GM18861 (cell line): ENCODE measurements around the gene GASK1B.

Experiments
- ATAC-seq: cut with Tn5 transposase; IDR thresholded peaks from one replicate; pipeline ENCODE4 v1.9.1; 2021; ENCODE audit not compliant: unreplicated experiment

Gene GASK1B

DNA sequence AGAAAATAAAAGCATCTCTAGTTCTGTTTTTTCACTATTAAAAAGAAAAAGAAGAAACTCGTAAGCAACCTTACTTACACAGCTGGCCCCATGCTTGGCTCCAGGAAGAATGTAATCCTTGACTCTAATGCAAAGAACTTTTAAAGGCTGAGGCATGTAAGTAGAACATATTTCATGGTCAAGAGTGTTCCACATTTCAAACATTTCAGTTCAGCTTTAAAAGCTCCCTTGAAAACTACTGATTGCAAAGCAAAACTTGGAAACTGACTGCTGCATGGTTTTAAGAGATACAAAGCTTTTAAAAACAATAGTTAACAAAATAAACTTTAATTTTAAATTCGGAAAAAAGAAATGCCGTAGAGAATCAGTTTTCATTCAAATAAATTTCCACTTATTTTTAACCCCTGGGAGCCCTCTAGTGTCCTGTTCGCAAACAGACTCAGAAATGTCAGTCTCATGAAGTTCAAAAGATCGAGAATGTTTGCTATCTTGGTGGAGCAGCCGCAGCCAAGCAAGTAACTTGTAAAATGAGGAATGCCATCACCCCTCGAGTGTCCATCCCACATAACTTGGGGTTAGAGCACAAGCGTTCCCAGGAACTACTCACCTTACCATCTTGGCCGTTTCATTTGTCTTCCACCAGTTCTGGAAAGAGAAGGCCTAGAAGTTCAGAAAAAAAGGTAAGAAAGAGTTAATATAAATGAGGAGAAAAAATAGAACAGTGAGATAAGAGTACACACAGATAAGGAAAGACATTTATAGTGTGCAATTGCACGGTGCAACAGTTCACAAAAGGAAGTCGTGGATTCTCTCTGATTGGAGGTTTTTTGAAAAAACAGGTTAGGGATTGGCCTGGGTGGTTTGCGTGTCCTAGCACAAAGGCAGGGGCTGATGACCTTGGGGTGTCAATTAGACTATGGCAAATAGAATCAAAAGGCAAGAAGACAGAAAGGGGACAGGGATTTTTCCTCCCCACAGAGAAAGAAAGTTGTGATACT lies at the start of gene GASK1B:
TSS of gene GASK1B (minus strand) at position 765 of the 998 bp plus-strand sequence. CDS start 1,650 bp downstream, outside the sequence.
- ATAC-seq = peak; percentile 48

DNA sequence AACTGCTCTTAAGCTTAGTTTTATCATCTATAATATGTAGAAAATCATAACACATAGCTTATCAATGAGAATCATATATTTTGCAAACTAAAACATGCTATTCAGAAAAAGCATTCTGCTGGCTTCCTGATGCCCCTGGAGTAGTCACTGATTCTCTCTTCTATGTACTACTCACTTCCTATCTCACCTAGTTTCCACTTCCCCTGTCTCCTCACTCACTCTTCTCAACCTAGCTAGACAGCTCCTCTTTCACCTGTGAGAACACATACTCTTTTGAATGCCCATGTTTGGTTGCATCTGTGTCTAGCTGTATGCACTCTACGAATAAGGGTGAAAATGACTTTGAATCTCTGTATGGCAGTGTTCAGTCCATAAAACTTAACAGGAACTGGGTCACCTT lies 46.8 kb upstream of the GASK1B start:
- ATAC-seq = no peak

DNA sequence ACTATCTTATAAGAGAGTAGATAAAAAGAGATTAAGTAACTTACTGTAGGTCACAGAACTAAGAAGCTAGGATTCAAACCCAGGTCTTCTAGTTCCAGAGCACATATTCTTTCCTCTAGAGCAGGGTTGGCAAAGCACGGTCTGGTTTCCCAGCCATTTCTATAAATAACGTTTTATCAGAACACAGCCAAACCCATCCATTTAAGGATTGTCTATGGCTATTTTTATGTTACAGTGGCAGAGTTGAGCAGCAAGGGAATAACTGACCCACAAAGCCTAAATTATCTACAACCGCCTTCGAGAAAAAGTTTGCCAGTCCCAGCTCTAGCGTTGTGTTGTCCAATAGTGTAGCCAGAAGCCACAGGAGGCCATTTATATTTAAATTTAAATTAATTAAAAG lies 44.9 kb upstream of the GASK1B start:
- no peak for ATAC-seq

DNA sequence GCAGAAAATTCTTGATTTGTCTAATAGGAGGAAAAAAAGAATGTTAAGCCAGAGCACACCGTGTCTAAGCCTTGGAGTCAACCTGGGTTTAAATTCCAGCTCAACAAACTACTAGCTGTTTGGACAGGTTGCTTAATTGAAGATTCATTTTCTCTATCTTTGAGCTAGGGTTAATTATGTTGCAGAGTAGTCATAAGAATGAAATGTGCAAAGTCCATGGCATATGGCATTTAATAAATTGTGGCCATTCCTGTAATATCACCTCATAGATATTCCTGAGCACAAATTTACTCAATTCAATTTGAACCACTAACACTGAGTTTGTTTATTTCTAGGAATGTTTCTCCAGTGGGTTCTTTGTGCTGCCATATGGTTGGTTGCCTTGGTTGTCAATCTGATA lies 42.0 kb upstream of the GASK1B start:
- no peak for ATAC-seq

DNA sequence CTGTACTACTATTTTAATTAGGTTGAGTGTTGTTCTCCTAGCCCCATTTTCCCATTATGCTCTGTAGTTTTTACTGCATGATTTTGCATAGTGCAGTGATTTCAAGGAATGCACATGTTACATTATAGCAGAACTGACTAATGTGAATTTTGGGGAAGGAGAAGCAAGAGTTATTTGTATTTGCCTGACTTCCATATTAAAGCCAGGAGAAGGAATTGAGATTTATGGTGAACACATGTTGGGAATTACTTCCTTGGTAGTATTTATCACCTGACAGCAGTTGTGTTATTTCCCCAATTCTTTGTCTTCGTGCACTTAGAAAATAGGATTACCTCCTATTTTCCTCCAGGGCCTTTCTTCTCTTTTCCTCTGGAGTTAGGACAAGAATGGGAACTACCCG lies 40.6 kb upstream of the GASK1B start:
- no peak for ATAC-seq

DNA sequence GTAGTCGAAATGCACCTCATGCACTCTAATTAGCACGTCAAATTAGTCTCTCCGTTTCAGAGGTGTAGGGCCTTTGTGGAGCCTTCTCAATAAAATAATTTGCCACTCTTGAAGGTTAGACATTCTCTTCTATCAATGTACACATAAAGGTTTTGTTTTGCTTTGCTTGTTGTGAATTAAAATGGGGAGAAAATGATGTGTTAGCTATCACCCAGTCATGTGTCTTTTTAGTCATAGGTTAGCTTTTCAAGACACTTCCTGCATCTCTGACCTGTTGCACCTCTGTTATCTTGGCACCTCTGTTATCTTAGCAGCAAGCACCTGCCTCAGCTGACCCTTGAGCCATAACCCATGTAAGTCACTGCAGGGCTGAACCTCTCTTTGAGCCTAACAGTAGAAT lies 38.4 kb upstream of the GASK1B start:
- no peak for ATAC-seq

DNA sequence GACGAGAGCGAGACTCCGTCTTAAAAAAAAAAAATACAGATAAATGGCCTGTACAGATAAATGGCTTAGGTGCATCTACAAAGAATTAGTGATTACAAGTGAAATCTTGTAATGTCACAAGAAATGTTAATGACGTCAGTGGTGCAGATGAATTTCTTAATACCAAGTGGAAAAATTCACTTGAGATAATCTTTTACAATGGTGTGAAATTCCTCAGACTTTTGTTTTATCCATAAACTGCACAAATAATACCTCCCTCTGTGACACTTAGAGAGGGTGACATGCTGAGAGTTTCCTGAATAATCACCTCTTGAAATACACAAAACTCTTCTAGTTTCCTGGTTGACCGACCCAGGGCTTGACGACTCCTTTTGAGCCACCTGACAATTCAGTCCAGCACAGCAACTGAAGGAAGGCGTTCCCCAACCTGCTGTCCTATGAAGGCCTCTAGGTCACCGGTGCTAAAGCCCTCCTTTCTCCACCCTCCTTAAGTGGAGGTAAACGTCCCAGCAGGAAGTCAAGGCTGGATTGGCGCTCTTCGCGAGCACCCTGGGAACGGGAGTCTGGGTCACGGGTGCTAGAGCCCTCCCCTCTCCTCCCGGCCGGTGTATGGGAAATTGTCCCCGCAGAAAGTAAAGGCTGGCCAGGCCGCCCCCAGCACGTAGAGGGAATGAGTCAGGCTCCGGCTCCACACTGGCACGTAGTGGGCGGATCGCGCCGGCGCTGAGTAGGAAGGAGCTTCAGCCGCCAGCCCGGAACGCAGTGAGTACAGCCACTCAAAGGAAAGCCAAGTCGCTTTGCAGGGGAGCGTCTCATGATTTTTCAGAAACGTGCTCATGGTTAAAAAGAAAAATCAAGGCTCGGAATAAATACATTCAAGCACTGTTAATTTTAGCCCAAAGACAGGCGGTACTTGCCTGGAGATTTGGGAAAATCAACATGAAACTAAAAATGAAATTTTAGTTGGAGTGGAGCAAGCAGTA lies 37.3 kb upstream of the GASK1B start, which contains the start of gene TMEM144:
TSS of gene TMEM144 (plus strand) at position 662 of the 983 bp plus-strand sequence. CDS start 2,182 bp downstream, outside the sequence.
- peak; percentile 78 for ATAC-seq

DNA sequence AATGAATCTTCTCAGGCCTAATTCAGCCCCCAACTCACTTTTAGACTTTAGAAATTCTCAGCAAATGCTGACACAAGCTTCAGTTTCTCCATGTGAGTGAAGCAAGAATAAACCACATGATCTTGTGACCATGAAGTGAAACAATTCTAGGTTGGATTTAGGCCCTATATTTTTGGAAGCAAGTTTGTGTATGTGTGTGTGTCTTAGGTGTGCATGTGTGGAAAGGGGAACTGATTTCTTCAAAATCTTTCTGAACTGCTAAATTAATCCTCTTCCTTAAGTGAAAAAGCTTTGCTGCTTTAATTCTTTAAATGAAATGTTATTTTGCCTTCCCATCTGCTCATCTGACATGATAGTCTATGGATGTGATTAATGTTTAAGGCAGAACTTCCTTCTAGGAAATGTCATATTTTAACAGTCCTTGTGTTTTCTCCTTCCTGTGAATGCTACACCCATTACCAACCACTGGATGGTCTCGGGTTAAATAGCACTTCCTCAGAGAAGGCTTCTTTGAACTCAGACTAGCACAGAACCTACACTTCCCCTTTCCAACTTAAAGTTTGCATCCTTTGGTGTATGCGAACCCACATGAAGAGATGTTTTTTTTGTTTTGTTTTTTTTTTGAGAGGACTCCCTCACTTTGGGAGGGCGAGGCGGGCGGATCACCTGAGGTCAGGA lies 36.3 kb upstream of the GASK1B start:
- no peak for ATAC-seq

DNA sequence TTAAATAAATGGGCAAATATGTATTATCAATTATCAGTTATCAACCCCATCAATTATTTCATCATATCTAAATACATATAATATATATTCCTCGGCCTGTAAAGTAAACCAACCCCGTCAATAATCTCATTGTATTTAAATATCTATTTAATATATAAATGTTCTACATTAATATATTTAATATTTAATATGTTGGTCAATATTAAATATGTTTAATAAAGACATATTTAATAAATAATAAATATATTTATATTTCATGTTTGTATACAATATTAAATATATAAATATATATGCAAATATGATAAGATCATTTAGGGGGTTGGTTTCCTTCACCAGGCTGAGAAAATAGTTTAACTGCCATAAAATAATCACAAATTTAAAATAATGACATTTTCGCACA lies 31.1 kb upstream of the GASK1B start:
- no peak for ATAC-seq

DNA sequence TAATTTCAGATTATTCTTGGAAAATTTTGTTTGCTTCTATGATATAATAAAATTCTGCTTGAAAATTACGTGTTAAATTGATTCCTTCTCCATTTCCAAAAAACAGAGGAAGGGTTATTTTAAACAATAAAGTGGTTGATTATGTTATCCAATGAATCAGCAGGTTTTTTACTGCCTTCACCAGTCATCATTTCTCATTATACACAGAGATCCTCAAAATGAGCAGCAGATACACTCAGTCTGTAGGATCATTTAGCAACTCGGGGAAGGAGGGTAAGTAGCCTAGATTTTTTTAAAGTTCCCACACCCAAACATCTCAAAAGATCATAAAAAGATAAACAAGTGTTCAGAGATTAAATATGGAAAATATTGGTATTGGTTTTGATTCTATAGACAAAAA lies 30.6 kb upstream of the GASK1B start:
- ATAC-seq = no peak

DNA sequence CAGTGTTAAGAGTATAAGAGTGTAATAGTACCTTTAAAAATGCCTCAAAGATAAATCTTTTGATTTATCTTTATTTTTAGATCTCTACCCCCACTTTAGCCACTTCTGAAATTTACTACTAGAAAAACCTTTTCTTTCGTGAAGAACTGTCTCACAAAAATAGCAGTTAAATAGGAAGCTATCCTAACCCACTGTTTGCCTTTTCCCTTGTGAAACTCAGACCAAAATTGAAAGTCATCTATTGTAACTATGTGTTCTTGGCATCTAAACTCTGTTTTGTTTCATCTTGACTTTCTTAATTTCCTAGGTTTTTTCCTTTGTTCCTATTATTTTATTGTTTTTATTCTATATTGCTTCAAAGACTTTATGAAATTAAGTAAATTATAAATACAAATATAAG lies 29.7 kb upstream of the GASK1B start:
- ATAC-seq = no peak

DNA sequence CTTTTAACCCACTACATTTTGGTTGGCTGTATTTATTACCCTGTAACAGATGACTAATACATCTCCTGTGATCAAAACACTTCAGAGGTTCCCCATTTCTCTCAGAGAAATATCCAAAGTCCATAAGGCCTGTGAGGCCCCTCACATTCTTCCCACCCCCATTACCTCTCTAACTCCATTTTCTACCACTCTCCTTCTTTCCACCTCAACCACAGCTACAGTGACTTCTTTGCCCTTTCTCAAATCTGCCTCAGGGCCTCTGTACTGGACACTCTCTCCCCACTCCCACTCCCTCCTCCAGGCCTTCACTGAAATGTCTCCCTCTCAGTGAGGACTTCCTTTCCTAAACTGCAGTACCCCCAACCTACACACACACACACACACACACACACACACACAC lies 29.1 kb upstream of the GASK1B start:
- no peak for ATAC-seq

DNA sequence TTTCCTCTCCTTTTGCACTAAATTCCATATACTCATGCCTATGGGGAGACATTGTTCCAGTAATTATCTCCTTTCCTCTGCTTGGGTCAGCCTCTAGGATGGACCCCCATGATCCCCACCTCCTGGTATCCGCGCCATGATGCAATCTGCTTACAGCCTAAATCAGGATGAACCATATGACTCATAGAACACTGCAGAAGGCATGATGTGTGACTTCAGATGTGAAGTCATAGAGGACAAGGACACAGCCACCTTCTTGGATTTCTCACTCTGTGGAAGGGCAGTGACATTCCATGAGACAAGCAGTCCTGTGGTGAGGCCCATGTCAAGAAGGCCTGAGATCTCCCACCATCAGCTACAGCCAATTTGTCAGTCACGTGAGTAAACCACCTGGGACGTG lies 28.5 kb upstream of the GASK1B start:
- no peak for ATAC-seq

DNA sequence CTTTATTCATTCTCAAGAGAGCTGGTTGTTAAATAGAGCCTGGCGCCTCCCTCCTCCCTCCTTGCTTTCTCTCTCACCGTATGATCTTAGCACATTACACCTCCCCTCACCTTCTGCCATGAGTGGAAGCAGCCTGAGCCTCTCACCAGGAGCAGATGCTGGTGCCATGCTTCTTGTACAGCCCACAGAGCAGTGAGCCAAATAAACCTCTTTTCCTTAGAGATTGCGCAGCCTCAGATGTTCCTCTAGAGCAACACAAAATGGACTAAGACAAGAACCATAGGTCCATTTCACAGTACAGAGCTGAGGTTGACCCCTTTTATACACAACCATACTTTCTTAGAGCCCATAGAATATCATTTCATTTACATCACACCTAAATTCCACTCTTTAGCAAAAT lies 27.4 kb upstream of the GASK1B start:
- no peak for ATAC-seq

DNA sequence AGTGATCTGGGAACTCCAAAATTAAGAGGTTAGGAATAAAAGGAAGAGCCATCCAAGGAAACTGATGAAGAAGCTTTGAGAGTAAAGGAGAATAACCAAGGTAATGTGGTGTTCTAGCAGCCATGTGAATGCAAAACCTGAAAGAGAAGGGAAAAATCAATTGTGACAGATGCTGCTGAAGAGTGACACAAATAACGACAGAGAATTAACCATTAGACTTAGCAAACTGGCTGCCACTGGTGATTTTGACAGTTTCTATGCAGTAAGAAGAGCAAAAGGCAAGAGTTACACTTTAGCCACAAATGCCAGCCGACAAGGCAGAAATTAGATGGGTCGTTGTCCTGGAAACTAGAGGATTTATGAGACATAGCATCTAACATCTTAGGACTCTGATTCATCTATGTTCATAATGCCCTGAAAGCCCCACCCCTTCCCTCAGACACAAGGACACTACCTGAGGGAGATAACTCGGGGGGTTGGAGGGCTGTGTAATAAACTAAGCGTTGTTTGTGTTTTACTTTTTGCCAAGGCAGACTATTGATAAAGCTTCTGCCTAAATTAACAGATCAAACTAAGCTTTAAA lies 24.5 kb upstream of the GASK1B start:
- no peak for ATAC-seq

DNA sequence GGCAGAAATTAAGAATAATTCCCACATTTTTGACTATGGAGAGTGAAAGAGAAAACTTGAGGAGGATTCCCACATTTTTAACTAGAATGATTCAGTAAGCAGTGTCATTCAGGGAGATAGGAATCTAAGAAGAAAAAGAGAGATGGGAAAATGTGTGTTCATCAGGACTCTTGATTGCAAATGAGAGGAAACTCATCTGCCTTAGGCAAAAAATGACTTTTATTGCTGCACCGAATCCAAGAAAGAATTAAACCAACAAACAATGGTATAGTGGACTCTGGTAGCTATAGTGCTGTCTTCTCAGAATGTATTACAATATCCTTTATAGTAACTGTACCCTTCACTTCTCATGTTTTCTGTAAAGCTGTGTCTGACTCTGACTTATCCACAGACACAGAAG lies 22.5 kb upstream of the GASK1B start:
- ATAC-seq = no peak

DNA sequence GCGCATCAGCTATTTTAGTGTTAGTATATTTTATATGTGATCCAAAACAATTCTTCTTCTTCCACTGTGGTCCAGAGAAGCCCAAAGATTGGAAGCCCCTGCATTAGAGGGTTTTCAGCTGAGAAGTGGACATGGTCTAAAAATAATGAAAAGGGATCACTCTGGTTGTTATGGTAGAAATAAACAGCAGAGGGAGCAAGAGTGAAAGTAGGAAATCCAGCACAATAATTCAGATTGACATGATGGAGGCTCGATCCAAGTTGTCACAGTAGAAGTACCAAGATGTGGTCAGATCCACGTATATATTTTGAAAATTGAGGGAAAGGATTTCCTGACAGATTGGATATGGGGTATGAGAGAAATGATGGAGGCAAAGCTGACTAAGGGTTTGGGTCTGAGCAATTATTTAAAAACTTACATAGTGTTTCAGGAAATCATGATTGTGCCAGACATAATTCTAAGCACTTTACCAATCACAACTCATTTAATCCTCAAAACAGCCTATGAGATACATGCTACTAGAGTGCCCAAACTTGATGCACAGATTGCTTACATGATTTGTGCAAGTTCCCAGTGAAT lies 20.4 kb upstream of the GASK1B start:
- no peak for ATAC-seq

DNA sequence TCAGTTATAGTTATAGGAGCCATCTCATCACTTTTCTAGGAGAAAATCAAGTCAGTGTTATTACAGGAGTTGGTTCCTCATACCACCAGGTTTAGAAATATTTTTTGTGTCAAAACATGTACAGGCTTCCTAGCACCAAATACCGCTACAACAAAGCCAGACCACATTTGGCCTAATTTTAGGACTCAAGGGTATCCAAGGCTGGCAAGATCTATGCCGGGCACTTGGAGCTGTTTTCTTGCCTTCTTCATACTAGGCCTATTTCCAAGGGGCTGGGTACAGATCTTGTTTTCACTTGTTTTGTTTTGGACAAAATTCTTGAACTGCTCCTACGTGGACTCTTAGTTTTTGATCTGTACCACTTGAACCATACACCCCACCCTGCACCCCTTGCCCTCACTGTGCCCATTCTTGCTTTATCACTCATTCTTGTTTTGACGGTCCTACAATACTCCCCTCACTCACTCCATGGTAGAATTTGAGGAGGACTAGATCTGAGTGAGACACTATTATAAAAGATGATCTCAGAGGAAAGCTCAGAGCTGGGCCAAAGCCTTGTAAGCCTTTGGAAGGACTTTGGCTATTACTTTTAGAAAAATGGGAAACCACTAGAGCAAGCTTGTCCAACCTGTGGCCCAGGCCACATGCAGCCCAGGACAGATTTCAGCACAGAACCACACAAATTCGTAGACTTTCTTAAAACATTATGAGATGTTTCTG lies 19.8 kb upstream of the GASK1B start:
- no peak for ATAC-seq

DNA sequence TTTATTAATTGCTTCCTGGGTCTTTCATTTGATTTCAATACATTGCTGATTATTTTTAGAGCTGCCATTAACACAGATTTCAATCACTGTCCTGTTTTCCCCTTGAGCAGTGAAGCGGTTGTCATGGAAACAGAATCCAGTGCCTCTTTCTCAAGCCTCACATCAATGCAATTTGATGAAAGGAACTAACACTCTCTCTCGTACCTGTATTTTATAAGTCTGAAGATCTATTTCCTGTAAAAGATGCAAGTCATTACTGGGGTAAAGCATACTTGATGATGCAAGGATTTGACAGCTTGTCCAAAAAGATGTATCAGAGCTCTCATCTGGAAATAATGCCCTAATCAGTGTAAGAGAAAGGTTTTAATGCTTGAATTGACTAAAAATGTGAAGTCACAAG lies 17.9 kb upstream of the GASK1B start:
- ATAC-seq = no peak

DNA sequence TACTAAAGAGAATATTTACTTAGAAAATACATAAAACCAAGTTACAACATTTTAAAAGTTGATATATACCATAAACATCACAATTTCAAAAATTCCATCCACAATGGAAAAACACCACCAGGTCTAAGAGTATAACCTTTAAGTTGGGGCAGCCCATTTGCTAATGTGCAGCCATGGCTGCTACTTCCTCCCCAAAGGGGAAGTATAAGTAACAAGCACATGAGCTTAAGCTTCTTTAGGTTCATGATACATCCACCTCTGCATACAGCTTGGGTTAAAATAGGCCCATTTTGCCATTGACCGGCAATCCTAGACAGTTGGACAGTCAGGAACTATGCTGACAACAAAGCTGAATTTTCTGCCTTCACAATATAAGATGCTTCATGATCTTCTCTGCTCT lies 16.6 kb upstream of the GASK1B start:
- ATAC-seq = no peak
